ENCODE data around the gene PRL.

Gene PRL

DNA sequence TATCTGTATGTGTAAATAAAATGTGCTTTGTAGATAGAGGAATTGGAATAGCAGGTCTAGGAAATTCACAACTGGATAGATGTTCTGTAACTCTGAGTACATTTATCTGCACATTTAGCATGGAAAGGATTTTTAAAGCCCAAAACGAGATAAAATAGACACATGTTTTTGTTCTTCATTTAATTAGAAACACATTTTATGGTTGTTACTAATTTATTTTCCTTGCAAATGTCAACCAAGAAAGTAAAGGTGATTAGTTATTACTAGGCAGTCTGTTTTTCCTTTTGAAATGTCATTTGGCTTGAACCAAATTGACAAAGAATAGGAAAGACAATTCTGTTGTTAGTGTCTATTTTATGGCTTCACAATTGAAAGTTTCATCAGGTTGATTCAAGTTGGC, 769 bp downstream of the PRL start:
- TF ChIP-seq ZFX (IDR thresholded peaks at IDR 0.05; ENCODE audit: borderline replicate concordance) (no peak), CTCF (IDR thresholded peaks at IDR 0.05) (no peak)
- no peak overlapping the region for H3K27ac ChIP-seq

GRCh38 chr6:22295145-22295544, 1.7 kb downstream of the PRL start:
- TF ChIP-seq ZFX (IDR thresholded peaks at IDR 0.05; ENCODE audit: borderline replicate concordance): no peak
- no peak for TF ChIP-seq CTCF (IDR thresholded peaks at IDR 0.05)
- H3K27ac ChIP-seq: no peak overlapping the region

GRCh38 chr6:22294301-22294700, 2.5 kb downstream of the PRL start:
- TF ChIP-seq ZFX (IDR thresholded peaks at IDR 0.05; ENCODE audit: borderline replicate concordance) (no peak), CTCF (IDR thresholded peaks at IDR 0.05) (no peak)
- H3K27ac ChIP-seq: no peak overlapping the region

DNA sequence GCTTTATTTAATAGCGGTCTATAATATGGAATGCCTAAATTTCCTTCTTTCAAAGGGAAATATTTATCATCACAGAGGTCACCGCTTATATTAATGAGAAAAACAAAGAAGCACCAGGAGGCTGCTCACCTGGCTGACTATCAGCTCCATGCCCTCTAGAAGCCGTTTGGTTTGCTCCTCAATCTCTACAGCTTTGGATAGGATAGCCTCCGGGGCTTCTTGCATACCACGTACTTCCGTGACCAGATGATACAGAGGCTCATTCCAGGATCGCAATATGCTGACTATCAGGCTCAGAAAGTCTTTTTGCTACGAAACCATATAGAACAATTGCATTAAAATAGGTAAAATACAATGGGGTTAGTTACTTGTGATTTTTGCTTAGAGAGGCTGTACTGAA, 6.8 kb downstream of the PRL start:
- TF ChIP-seq ZFX (IDR thresholded peaks at IDR 0.05; ENCODE audit: borderline replicate concordance) (no peak), CTCF (IDR thresholded peaks at IDR 0.05) (no peak)
- H3K27ac ChIP-seq: no peak overlapping the region

DNA sequence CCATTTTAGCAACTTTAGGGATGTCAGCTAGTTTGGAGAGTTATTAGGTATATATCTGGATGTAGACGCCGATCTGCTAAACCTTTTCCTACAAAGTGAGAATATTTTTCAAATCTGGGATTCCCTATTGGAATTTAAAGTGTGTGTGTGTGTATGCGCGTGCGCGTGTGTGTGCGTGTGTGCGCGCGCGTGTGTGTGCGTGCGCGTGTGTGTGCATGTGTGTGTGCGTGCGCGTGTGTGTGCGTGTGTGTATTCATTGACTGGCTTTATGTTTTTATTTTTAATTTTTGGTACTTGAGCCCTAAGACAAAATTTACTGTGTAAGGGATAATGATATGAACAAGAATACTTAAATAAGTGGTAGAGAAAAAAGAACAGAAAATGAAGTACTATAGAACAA, 8.1 kb downstream of the PRL start:
- TF ChIP-seq ZFX (IDR thresholded peaks at IDR 0.05; ENCODE audit: borderline replicate concordance) (no peak), CTCF (IDR thresholded peaks at IDR 0.05) (no peak)

GRCh38 chr6:22284666-22285065, 12.2 kb downstream of the PRL start:
- TF ChIP-seq ZFX (IDR thresholded peaks at IDR 0.05; ENCODE audit: borderline replicate concordance): no peak
- no peak overlapping the region for H3K27ac ChIP-seq

More for the DNA sequence above, 8.1 kb downstream of the PRL start:
- H3K27ac ChIP-seq: no peak overlapping the region

DNA sequence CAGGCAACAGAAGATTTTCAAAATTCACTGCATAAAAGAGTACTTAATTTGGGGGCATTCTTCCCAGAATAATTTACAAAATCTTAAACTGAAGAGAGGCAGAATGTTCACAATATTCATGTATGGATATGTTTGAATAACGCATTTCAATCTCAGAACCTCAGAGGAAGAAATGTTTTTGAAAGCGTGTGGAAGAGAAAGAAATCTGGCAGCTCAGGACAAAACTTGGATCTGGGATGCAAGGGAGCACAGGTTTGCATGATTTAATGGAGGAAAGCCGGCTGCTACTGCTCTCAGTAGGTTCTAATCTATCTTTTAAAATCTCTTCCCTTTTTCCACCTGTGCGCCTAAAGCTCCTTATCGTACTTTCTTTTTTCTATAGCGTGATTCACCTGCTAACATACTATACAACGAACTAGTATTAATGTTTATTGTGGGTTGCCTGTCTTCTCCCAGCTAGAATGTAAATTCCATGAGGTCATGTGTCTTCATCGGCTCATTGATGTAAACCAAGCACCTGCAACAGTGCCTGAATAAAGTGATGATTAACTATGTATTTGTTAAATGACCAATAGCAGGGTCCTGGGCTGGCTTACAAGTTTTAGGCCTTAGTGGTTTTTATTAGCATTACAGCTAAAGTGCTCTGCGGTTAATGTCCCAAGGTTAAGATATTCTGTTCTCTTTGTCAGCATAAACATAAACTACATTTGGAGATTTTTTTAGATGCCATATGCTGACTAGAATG, 15.3 kb downstream of the PRL start:
- TF ChIP-seq ZFX (IDR thresholded peaks at IDR 0.05; ENCODE audit: borderline replicate concordance) (no peak), CTCF (IDR thresholded peaks at IDR 0.05) (no peak)

DNA sequence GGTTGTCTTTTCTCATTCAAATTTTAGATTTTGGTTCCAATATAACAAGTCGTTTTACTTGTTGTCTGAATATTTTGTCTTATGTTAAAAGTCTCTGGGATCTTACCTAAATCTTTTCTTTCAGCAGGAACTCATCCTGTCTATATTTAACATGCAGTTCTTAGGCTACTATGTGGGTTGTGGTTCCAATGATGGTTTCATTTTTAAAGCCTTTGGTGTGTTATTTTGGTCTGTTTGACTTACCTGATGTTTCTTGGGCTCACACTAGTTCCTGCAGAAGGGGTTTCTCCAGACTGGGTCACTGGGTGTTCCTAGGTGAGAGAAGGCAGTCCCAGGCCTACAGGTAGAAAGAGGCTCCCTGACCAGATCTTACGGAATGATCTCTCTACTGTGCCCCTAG, 17.4 kb downstream of the PRL start:
- no peak for TF ChIP-seq CTCF (IDR thresholded peaks at IDR 0.05)
- TF ChIP-seq ZFX (IDR thresholded peaks at IDR 0.05; ENCODE audit: borderline replicate concordance): no peak
- no peak overlapping the region for H3K27ac ChIP-seq

More for the DNA sequence above, 15.3 kb downstream of the PRL start:
- H3K27ac ChIP-seq: no peak overlapping the region

Measured in 22Rv1 (cell line).